Activated CD8-positive, alpha-beta T cell treated with anti-CD3 and anti-CD28 coated beads for 36 hours (primary cell): ENCODE data around the gene CABP7. TPM values are rescaled to one million over a fixed set of nuclear protein-coding genes. Genes with fewer than 3 reads are reported as not detected.
"Not testable (repeated sequence)": the region's sequence is repeated elsewhere in the genome, so short reads cannot be mapped to it uniquely, and the experiment has no call there.

ENCODE experiments used
- ATAC-seq: fragments of 200-7000 bp; cut with Tn5 transposase; one replicate; pipeline ENCODE4 v1.10.0; 2021; ENCODE audit warnings: mild to moderate bottlenecking, moderate library complexity
- CTCF ChIA-PET: fragments of 350-600 bp; sonication (Branson Sonifier 250); formaldehyde crosslinking; loops from one replicate; lab custom pipeline; 2021; ENCODE audit warnings: antibody characterized with exemption; lab: Charles Lee
- POLR2A ChIA-PET: fragments of 350-600 bp; sonication (Branson Sonifier 250); formaldehyde crosslinking; loops from one replicate; lab custom pipeline; 2021; ENCODE audit warnings: antibody characterized with exemption; lab: Charles Lee
- DNase-seq: peaks from one replicate; pipeline ENCODE4 v3.0.0-alpha.2; 2020
- H3K27ac Mint-ChIP-seq: one replicate; pipeline ENCODE4 v1.8.0; 2021; ENCODE audit warnings: mild to moderate bottlenecking, mixed read lengths
- H3K27me3 Mint-ChIP-seq: one replicate; pipeline ENCODE4 v1.8.0; 2021; ENCODE audit warnings: mixed read lengths
- H3K36me3 Mint-ChIP-seq: one replicate; pipeline ENCODE4 v1.8.0; 2021; ENCODE audit warnings: low read depth, mixed read lengths
- H3K4me1 Mint-ChIP-seq: one replicate; pipeline ENCODE4 v1.8.0; 2021; ENCODE audit warnings: low read depth, mixed read lengths
- H3K4me3 Mint-ChIP-seq: one replicate; pipeline ENCODE4 v1.8.0; 2021; ENCODE audit warnings: mild to moderate bottlenecking, moderate library complexity, mixed read lengths
- H3K9me3 Mint-ChIP-seq: one replicate; pipeline ENCODE4 v1.8.0; 2021; ENCODE audit warnings: mixed read lengths
- CTCF ChIP-seq: fragments of 200-600 bp; IDR thresholded peaks from one replicate; pipeline ENCODE4 v1.8.0; 2022; ENCODE audit warnings: antibody characterized with exemption, mild to moderate bottlenecking
- intact Hi-C: fragments of 100-400 bp; cut with micrococcal nuclease; formaldehyde crosslinking; loops from one replicate; pipeline ENCODE4 v1.10.0; 2022
- total RNA-seq, 2 experiments: library from RNA; stranded (reverse); gene quantifications; one replicate each; pipeline ENCODE4 v1.2.3, GENCODE V29; 2021

The CABP7 gene
- total RNA-seq, 2 experiments from 2014 or later: 0.09 TPM; not detected in 1

GRCh38 chr22:29750559-29751538, 31.0 kb downstream of the CABP7 start:
- peaks cover 2% of the 10 kb centered on the region for H3K36me3 Mint-ChIP-seq
- DNase-seq: peak; percentile 41
- peak overlapping the region; percentile 81 for H3K27ac Mint-ChIP-seq
- ChIA-PET CTCF (interaction anchor here (0.9 to 1.3 kb wide), 2 partner anchors 49 to 255 kb away, joined by 3 to 4 read pairs; no protein-coding TSS in a partner anchor), POLR2A (no interaction called here)
- H3K4me1 Mint-ChIP-seq: peaks cover 10% of the 10 kb centered on the region
- no peak overlapping the region for H3K4me3 Mint-ChIP-seq
- no peaks in the 10 kb centered on the region for H3K27me3 Mint-ChIP-seq
- peak; percentile 76 for ATAC-seq
- intact Hi-C loops: no loop called here
- TF ChIP-seq CTCF: no peak
- no peaks in the 10 kb centered on the region for H3K9me3 Mint-ChIP-seq

- intact Hi-C loops: no loop called here
- H3K36me3 Mint-ChIP-seq: peaks cover 2% of the 10 kb centered on the region
- ChIA-PET POLR2A (no interaction called here), CTCF (interaction anchor here (1.3 kb wide), 2 partner anchors 126 to 254 kb away, joined by 4 to 8 read pairs; no protein-coding TSS in a partner anchor)
- peaks cover 10% of the 10 kb centered on the region for H3K4me1 Mint-ChIP-seq
- no peak for DNase-seq
- no peaks in the 10 kb centered on the region for H3K9me3 Mint-ChIP-seq
- ATAC-seq: no peak
- TF ChIP-seq CTCF: no peak
- H3K27me3 Mint-ChIP-seq: no peaks in the 10 kb centered on the region
- H3K4me3 Mint-ChIP-seq: no peak overlapping the region
- H3K27ac Mint-ChIP-seq: no peak overlapping the region
Observed at GRCh38 chr22:29751669-29752068, 31.9 kb downstream of the CABP7 start.

- no peak for DNase-seq
- ChIA-PET CTCF (no interaction called here), POLR2A (interaction anchor here (0.6 to 0.7 kb wide), 2 partner anchors 264 to 508 kb away, joined by 3 read pairs; no protein-coding TSS in a partner anchor)
- H3K4me1 Mint-ChIP-seq: peaks cover 10% of the 10 kb centered on the region
- H3K9me3 Mint-ChIP-seq: no peaks in the 10 kb centered on the region
- no peak for ATAC-seq
- no peak for TF ChIP-seq CTCF
- H3K36me3 Mint-ChIP-seq: peaks cover 2% of the 10 kb centered on the region
- H3K27ac Mint-ChIP-seq: no peak overlapping the region
- no peak overlapping the region for H3K4me3 Mint-ChIP-seq
- no peaks in the 10 kb centered on the region for H3K27me3 Mint-ChIP-seq
- intact Hi-C loops: no loop called here
Observed at GRCh38 chr22:29753808-29754657, 34.2 kb downstream of the CABP7 start.

GRCh38 chr22:29754658-29755395, 35.0 kb downstream of the CABP7 start:
- H3K9me3 Mint-ChIP-seq, intact Hi-C loops, H3K36me3 Mint-ChIP-seq, ATAC-seq, H3K27ac Mint-ChIP-seq, H3K27me3 Mint-ChIP-seq, CTCF ChIA-PET, DNase-seq, H3K4me3 Mint-ChIP-seq: not testable (repeated sequence)
- POLR2A ChIA-PET: interaction anchor here (0.7 kb wide), 1 partner anchor 263 kb away, joined by 3 read pairs; no protein-coding TSS in a partner anchor
- peaks cover 10% of the 10 kb centered on the region for H3K4me1 Mint-ChIP-seq

GRCh38 chr22:29755889-29756288, 36.1 kb downstream of the CABP7 start:
- no peak for DNase-seq
- no peak for ATAC-seq
- POLR2A ChIA-PET: no interaction called here
- Mint-ChIP-seq H3K27me3 (no peaks in the 10 kb centered on the region), H3K4me1 (peaks cover 6% of the 10 kb centered on the region), H3K9me3 (no peaks in the 10 kb centered on the region), H3K36me3 (peaks cover 2% of the 10 kb centered on the region), H3K4me3 (no peak overlapping the region), H3K27ac (no peak overlapping the region)
- intact Hi-C loops: no loop called here
- CTCF ChIA-PET: interaction anchor here (1.2 to 1.5 kb wide), 2 partner anchors 120 to 130 kb away, joined by 3 to 4 read pairs; no protein-coding TSS in a partner anchor
- no peak for TF ChIP-seq CTCF
